WTC11 (cell line): ENCODE measurements around the gene SMIM38. TPM values are rescaled to one million over a fixed set of nuclear protein-coding genes. Genes with fewer than 3 reads are reported as not detected.

Experiments
- ATAC-seq: fragments of 200-7000 bp; cut with Tn5 transposase; 2 replicates; pipeline ENCODE4 v1.10.0; 2021; ENCODE audit warnings: mild to moderate bottlenecking, moderate library complexity
- CTCF ChIA-PET: fragments of 300-600 bp; sonication (Branson Sonifier 250); formaldehyde crosslinking; loops from one replicate; lab custom pipeline; 2021; ENCODE audit warnings: antibody characterized with exemption; lab: Charles Lee
- POLR2A ChIA-PET: fragments of 350-600 bp; sonication (Branson Sonifier 250); formaldehyde crosslinking; loops from one replicate; lab custom pipeline; 2021; ENCODE audit warnings: antibody characterized with exemption; lab: Charles Lee
- DNase-seq: peaks from one replicate; pipeline ENCODE4 v3.0.0; 2021; ENCODE audit warnings: low spot score
- H3K27ac Mint-ChIP-seq: 2 replicates; pipeline ENCODE4 v1.8.0; 2021; ENCODE audit warnings: mixed read lengths
- H3K27me3 Mint-ChIP-seq: 2 replicates; pipeline ENCODE4 v1.8.0; 2021; ENCODE audit warnings: low read depth, mild to moderate bottlenecking, moderate library complexity, mixed read lengths
- H3K36me3 Mint-ChIP-seq: 2 replicates; pipeline ENCODE4 v1.8.0; 2021; ENCODE audit warnings: mixed read lengths
- H3K4me1 Mint-ChIP-seq: 2 replicates; pipeline ENCODE4 v1.8.0; 2022; ENCODE audit warnings: mixed read lengths
- H3K4me3 Mint-ChIP-seq: 2 replicates; pipeline ENCODE4 v1.8.0; 2021; ENCODE audit warnings: mild to moderate bottlenecking, moderate library complexity, mixed read lengths
- H3K9me3 Mint-ChIP-seq: 2 replicates; pipeline ENCODE4 v1.8.0; 2021; ENCODE audit warnings: mixed read lengths
- CREB1 ChIP-seq: sonication (generic); formaldehyde crosslinking; IDR thresholded peaks from 2 replicates; pipeline ENCODE4 v1.8.0; 2023; ENCODE audit warnings: mild to moderate bottlenecking, missing genetic modification reagents
- EMX1 ChIP-seq: fragments of 250-450 bp; sonication (Bioruptor Pico); IDR thresholded peaks from 2 replicates; pipeline ENCODE4 v1.8.0; 2021; ENCODE audit warnings: mild to moderate bottlenecking
- HMGA2 ChIP-seq: fragments of 250-450 bp; sonication (Bioruptor Pico); IDR thresholded peaks from 2 replicates; pipeline ENCODE4 v1.4.0; 2021; ENCODE audit warnings: mild to moderate bottlenecking, moderate library complexity
- MXD4 ChIP-seq: fragments of 250-450 bp; sonication (Bioruptor Pico); IDR thresholded peaks from 2 replicates; pipeline ENCODE4 v1.8.0; 2021; ENCODE audit warnings: mild to moderate bottlenecking, moderate library complexity, borderline replicate concordance
- NR2C2 ChIP-seq: sonication (generic); formaldehyde crosslinking; IDR thresholded peaks from 2 replicates; pipeline ENCODE4 v1.8.0; 2022; ENCODE audit warnings: mild to moderate bottlenecking, missing genetic modification reagents
- RORB ChIP-seq: fragments of 250-450 bp; sonication (Bioruptor Pico); IDR thresholded peaks from 2 replicates; pipeline ENCODE4 v1.9.0; 2021; ENCODE audit warnings: mild to moderate bottlenecking
- SMAD4 ChIP-seq: sonication (generic); formaldehyde crosslinking; IDR thresholded peaks from 2 replicates; pipeline ENCODE4 v1.8.0; 2022; ENCODE audit warnings: mild to moderate bottlenecking, missing genetic modification reagents
- SP1 ChIP-seq: sonication (generic); formaldehyde crosslinking; conservative IDR thresholded peaks from 2 replicates; pipeline ENCODE4 v1.8.1; 2022; ENCODE audit warnings: missing genetic modification reagents
- TEAD4 ChIP-seq: sonication (generic); formaldehyde crosslinking; IDR thresholded peaks from 2 replicates; pipeline ENCODE4 v1.8.0; 2022; ENCODE audit warnings: mild to moderate bottlenecking, missing genetic modification reagents
- ZNF416 ChIP-seq: fragments of 250-450 bp; sonication (Bioruptor Pico); IDR thresholded peaks from 2 replicates; pipeline ENCODE4 v1.9.0; 2021; ENCODE audit warnings: mild to moderate bottlenecking, inconsistent platforms
- ZNF671 ChIP-seq: fragments of 250-450 bp; sonication (Bioruptor Pico); IDR thresholded peaks from 2 replicates; pipeline ENCODE4 v1.8.0; 2021; ENCODE audit warnings: mild to moderate bottlenecking
- total RNA-seq: library from RNA; stranded (reverse); gene quantifications from 3 replicates; pipeline ENCODE4 v1.2.3, GENCODE V29; 2021
- TF ChIP-seq, protein P1 (sequence below): fragments of 200-600 bp; IDR thresholded peaks from 2 replicates; pipeline ENCODE4 v1.8.0; 2022; ENCODE audit warnings: antibody characterized with exemption
- TF ChIP-seq, protein P2 (sequence below): sonication (generic); formaldehyde crosslinking; IDR thresholded peaks from 2 replicates; pipeline ENCODE4 v1.8.0; 2023; ENCODE audit warnings: mild to moderate bottlenecking, missing genetic modification reagents
- TF ChIP-seq, protein P3 (sequence below): fragments of 250-450 bp; sonication (Bioruptor Pico); IDR thresholded peaks from 2 replicates; pipeline ENCODE4 v2.1.2; 2022; ENCODE audit warnings: mild to moderate bottlenecking, moderate library complexity
- TF ChIP-seq, protein P4 (sequence below): fragments of 250-450 bp; sonication (Bioruptor Pico); IDR thresholded peaks from 2 replicates; pipeline ENCODE4 v1.9.0; 2021; ENCODE audit warnings: mild to moderate bottlenecking, borderline replicate concordance
- TF ChIP-seq, protein P5 (sequence below): sonication (generic); formaldehyde crosslinking; IDR thresholded peaks from 2 replicates; pipeline ENCODE4 v1.8.0; 2023; ENCODE audit warnings: missing genetic modification reagents
- TF ChIP-seq, protein P6 (sequence below): sonication (generic); formaldehyde crosslinking; IDR thresholded peaks from 2 replicates; pipeline ENCODE4 v1.8.1; 2023; ENCODE audit warnings: mild to moderate bottlenecking, moderate library complexity, missing genetic modification reagents

Gene SMIM38
- total RNA-seq, 1 experiment from 2014 or later = 0.39 TPM

DNA sequence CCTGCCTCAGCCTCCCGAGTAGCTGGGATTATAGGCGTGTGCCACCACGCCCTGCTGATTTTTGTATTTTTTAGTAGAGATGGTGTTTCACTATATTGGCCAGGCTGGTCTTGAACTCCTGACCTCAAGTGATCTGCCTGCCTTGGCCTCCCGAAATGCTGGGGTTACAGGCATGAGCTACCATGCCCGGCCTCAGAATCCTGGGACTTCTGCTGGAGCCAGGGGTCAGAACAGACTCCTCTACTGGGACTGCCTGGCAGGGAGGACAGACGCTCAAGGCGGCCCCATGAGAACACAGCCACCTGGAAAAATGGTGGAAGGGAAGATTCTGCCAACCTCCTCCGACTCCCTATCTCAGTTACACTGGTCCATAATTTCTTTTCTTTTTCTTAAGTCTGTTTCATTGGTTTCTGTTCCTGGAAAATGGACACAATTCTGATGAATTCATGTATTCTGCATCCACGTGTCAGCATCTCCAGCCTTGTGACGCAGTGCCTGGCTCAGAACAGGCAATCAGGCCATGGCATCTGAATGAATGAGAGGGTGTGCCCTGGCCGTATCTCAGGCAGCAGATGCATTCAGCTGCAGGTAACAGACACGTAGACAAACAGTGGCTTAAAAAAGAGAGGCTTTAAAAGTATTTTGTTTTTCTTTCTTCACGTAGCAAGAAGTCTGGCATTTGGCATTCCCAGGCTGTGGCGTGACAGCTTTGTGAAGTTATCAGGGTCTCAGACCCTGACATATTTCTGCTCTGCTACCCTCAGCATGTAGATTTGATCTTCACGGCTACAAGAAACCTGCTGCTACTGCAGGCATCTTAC is 4.8 kb downstream of the SMIM38 start:
- ATAC-seq (no peak), DNase-seq (no peak)
- ChIA-PET CTCF (no interaction called here), POLR2A (no interaction called here)
- H3K27me3 Mint-ChIP-seq = no peaks in the 10 kb centered on the region; the same call in 1 of the 2 replicates
- TF ChIP-seq RORB (CRISPR knock-in tag) (no peak), HMGA2 (no peak), MXD4 (no peak), ZNF416 (no peak), NR2C2 (no peak)
- TF ChIP-seq, protein P1, sequence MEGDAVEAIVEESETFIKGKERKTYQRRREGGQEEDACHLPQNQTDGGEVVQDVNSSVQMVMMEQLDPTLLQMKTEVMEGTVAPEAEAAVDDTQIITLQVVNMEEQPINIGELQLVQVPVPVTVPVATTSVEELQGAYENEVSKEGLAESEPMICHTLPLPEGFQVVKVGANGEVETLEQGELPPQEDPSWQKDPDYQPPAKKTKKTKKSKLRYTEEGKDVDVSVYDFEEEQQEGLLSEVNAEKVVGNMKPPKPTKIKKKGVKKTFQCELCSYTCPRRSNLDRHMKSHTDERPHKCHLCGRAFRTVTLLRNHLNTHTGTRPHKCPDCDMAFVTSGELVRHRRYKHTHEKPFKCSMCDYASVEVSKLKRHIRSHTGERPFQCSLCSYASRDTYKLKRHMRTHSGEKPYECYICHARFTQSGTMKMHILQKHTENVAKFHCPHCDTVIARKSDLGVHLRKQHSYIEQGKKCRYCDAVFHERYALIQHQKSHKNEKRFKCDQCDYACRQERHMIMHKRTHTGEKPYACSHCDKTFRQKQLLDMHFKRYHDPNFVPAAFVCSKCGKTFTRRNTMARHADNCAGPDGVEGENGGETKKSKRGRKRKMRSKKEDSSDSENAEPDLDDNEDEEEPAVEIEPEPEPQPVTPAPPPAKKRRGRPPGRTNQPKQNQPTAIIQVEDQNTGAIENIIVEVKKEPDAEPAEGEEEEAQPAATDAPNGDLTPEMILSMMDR = no peak
- TF ChIP-seq, protein P2, sequence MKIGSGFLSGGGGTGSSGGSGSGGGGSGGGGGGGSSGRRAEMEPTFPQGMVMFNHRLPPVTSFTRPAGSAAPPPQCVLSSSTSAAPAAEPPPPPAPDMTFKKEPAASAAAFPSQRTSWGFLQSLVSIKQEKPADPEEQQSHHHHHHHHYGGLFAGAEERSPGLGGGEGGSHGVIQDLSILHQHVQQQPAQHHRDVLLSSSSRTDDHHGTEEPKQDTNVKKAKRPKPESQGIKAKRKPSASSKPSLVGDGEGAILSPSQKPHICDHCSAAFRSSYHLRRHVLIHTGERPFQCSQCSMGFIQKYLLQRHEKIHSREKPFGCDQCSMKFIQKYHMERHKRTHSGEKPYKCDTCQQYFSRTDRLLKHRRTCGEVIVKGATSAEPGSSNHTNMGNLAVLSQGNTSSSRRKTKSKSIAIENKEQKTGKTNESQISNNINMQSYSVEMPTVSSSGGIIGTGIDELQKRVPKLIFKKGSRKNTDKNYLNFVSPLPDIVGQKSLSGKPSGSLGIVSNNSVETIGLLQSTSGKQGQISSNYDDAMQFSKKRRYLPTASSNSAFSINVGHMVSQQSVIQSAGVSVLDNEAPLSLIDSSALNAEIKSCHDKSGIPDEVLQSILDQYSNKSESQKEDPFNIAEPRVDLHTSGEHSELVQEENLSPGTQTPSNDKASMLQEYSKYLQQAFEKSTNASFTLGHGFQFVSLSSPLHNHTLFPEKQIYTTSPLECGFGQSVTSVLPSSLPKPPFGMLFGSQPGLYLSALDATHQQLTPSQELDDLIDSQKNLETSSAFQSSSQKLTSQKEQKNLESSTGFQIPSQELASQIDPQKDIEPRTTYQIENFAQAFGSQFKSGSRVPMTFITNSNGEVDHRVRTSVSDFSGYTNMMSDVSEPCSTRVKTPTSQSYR (CRISPR knock-in tag) = no peak
- no peak overlapping the region for H3K27ac Mint-ChIP-seq
- H3K36me3 Mint-ChIP-seq = no peaks in the 10 kb centered on the region; the same call in 1 of the 2 replicates
- H3K9me3 Mint-ChIP-seq = peaks cover 23% of the 10 kb centered on the region
- H3K4me1 Mint-ChIP-seq = no peaks in the 10 kb centered on the region
- no peak overlapping the region for H3K4me3 Mint-ChIP-seq

DNA sequence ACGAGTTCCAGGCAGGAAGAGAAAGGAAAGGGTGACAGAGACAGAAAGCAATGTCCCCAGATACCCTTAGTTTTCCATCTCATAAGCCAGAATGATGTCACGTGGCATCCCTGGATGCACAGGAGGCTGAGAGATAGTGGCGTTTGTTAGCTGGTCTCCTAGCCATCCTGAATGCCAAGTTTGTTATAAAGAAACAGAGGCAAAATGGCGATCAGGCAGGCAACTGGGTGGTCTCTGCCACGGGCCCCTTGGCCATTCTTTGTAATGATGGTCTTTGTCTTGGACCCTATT is 5.3 kb downstream of the SMIM38 start:
- H3K4me3 Mint-ChIP-seq = no peak overlapping the region
- TF ChIP-seq ZNF671 (no peak), EMX1 (no peak), SP1 (CRISPR knock-in tag) (no peak), TEAD4 (CRISPR knock-in tag) (no peak), NR2C2 (no peak), CREB1 (CRISPR knock-in tag) (no peak), ZNF416 (no peak), SMAD4 (no peak)
- TF ChIP-seq, protein P3, sequence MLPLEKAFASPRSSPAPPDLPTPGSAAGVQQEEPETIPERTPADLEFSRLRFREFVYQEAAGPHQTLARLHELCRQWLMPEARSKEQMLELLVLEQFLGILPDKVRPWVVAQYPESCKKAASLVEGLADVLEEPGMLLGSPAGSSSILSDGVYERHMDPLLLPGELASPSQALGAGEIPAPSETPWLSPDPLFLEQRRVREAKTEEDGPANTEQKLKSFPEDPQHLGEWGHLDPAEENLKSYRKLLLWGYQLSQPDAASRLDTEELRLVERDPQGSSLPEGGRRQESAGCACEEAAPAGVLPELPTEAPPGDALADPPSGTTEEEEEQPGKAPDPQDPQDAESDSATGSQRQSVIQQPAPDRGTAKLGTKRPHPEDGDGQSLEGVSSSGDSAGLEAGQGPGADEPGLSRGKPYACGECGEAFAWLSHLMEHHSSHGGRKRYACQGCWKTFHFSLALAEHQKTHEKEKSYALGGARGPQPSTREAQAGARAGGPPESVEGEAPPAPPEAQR (CRISPR knock-in tag) = no peak
- TF ChIP-seq, protein P4, sequence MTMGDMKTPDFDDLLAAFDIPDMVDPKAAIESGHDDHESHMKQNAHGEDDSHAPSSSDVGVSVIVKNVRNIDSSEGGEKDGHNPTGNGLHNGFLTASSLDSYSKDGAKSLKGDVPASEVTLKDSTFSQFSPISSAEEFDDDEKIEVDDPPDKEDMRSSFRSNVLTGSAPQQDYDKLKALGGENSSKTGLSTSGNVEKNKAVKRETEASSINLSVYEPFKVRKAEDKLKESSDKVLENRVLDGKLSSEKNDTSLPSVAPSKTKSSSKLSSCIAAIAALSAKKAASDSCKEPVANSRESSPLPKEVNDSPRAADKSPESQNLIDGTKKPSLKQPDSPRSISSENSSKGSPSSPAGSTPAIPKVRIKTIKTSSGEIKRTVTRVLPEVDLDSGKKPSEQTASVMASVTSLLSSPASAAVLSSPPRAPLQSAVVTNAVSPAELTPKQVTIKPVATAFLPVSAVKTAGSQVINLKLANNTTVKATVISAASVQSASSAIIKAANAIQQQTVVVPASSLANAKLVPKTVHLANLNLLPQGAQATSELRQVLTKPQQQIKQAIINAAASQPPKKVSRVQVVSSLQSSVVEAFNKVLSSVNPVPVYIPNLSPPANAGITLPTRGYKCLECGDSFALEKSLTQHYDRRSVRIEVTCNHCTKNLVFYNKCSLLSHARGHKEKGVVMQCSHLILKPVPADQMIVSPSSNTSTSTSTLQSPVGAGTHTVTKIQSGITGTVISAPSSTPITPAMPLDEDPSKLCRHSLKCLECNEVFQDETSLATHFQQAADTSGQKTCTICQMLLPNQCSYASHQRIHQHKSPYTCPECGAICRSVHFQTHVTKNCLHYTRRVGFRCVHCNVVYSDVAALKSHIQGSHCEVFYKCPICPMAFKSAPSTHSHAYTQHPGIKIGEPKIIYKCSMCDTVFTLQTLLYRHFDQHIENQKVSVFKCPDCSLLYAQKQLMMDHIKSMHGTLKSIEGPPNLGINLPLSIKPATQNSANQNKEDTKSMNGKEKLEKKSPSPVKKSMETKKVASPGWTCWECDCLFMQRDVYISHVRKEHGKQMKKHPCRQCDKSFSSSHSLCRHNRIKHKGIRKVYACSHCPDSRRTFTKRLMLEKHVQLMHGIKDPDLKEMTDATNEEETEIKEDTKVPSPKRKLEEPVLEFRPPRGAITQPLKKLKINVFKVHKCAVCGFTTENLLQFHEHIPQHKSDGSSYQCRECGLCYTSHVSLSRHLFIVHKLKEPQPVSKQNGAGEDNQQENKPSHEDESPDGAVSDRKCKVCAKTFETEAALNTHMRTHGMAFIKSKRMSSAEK (CRISPR knock-in tag) = no peak
- TF ChIP-seq, protein P5, sequence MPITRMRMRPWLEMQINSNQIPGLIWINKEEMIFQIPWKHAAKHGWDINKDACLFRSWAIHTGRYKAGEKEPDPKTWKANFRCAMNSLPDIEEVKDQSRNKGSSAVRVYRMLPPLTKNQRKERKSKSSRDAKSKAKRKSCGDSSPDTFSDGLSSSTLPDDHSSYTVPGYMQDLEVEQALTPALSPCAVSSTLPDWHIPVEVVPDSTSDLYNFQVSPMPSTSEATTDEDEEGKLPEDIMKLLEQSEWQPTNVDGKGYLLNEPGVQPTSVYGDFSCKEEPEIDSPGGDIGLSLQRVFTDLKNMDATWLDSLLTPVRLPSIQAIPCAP (CRISPR knock-in tag) = no peak
- TF ChIP-seq, protein P6, sequence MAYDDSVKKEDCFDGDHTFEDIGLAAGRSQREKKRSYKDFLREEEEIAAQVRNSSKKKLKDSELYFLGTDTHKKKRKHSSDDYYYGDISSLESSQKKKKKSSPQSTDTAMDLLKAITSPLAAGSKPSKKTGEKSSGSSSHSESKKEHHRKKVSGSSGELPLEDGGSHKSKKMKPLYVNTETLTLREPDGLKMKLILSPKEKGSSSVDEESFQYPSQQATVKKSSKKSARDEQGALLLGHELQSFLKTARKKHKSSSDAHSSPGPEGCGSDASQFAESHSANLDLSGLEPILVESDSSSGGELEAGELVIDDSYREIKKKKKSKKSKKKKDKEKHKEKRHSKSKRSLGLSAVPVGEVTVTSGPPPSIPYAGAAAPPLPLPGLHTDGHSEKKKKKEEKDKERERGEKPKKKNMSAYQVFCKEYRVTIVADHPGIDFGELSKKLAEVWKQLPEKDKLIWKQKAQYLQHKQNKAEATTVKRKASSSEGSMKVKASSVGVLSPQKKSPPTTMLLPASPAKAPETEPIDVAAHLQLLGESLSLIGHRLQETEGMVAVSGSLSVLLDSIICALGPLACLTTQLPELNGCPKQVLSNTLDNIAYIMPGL (CRISPR knock-in tag) = no peak
- no peak for DNase-seq
- no peak for ATAC-seq
- POLR2A ChIA-PET = no interaction called here
- CTCF ChIA-PET = no interaction called here
- no peaks in the 10 kb centered on the region; the same call in 1 of the 2 replicates for H3K36me3 Mint-ChIP-seq
- peaks cover 24% of the 10 kb centered on the region for H3K9me3 Mint-ChIP-seq
- no peak overlapping the region for H3K27ac Mint-ChIP-seq
- H3K4me1 Mint-ChIP-seq = no peaks in the 10 kb centered on the region
- H3K27me3 Mint-ChIP-seq = no peaks in the 10 kb centered on the region; the same call in 1 of the 2 replicates
